ENCODE data around the gene CYB5A.
"Not testable (repeated sequence)": the region's sequence is repeated elsewhere in the genome, so short reads cannot be mapped to it uniquely, and the experiment has no call there.

CYB5A gene

DNA sequence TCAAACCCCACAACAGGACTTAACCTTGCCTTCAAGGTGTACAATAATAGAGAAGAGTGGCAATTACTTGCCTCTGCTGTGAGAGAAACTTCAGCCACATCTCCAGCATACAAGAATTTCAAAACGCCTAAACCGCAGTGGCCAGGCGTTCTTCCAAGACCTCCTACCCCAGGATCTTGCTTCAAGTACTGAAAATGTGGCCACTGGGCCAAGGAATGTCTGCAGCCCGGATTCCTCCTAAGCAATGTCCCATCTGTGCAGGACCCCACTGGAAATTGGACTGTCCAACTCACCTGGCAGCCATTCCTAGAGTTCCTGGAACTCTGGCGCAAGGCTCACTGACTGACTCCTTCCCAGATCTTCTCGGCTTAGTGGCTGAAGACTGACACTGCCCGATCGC lies 2.8 kb upstream of the CYB5A start:
- DNase-seq (ENCODE audit: low read depth): no peak

DNA sequence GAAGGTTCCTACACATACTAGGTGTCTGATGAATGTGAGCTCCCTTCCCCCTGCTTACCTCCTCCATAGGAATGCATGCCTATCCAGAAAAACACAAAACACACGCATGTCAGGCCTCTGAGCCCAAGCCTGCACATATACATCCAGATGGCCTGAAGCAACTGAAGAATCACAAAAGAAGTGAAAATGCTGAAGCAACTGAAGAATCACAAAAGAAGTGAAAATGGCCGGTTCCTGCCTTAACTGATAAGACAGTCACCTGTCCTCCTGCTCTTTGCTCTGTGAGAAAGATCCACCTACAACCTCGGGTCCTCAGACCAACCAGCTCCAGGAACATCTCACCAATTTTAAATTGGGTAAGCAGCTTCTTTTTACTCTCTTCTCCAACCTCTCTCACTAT lies 1.2 kb upstream of the CYB5A start:
- DNase-seq (ENCODE audit: low read depth): not testable (repeated sequence)

DNA sequence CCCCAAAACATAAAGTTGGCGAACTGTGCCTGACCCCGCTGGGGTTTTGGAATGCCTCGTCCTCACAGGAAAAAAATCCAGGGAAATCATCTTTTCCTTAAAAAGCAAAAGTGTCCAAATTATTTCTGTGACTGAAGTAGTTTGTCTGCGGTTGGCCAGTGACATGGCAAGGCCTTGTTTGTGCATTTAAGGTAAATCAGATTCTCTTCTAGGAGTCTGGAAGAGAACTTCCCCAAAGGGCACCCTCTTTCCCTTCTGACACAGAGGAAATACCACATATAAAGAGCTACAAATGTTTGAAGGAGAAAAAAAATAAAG lies 737 bp upstream of the CYB5A start:
- DNase-seq (ENCODE audit: low read depth): no peak

GRCh38 chr18:74291472-74291770 lies 342 bp downstream of the CYB5A start:
- no peak for DNase-seq (ENCODE audit: low read depth)

DNA sequence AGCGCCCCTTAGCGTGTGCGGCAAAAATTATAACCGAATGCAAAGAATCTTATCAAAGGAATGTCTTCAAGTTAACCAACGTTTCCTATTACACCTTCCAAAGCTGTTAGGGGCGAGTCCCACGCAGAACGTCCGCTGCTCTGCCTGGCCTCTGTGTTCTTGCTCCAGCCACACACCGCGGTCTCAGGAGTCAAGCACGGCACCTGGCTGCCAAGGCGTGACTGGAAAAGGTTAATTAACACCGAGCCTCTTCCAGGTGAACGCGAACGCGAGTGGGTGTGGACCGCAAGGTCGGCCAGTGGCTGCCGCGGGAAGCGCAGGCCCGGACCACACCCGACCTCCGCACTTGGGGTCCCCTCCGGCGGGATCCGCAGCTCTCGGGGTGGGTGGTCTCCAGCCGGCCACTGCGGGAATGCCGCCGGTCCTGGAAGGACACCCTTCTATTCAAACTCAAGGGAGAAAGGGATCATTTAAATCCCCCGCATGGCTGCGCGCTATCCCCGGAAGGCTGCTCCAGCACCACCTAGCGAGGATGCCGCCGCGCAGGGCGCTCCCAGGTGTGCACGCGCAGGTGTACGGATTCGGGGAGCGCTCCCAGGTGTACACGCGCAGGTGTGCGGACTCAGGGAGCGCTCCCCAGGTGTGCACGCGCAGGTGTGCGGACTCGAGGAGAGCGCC lies 830 bp downstream of the CYB5A start:
- DNase-seq (ENCODE audit: low read depth): no peak

GRCh38 chr18:74290021-74290420 lies 1.7 kb downstream of the CYB5A start:
- DNase-seq (ENCODE audit: low read depth): no peak

DNA sequence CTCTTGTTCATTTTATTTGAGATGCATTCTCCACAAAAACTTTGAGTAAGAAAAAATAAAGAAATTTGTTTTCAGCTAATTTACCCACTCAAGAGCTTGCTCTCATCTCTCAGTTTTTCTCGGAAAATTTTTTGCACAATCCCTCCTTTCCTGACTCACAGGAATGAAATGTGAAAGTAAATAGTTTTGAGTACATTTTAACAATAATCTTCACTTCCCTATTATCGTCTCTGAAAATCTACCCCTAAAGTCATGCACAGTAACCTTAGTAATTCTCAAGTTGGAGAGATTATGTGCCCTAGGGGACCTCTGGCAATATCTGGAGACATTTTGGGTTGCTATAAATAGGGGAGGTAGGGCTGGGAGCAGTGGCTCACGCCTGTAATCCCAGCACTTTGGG lies 2.6 kb downstream of the CYB5A start:
- no peak for DNase-seq (ENCODE audit: low read depth)

- DNase-seq (ENCODE audit: low read depth): no peak
These were observed 3.0 kb downstream of the CYB5A start for GRCh38 chr18:74288730-74289129.

DNA sequence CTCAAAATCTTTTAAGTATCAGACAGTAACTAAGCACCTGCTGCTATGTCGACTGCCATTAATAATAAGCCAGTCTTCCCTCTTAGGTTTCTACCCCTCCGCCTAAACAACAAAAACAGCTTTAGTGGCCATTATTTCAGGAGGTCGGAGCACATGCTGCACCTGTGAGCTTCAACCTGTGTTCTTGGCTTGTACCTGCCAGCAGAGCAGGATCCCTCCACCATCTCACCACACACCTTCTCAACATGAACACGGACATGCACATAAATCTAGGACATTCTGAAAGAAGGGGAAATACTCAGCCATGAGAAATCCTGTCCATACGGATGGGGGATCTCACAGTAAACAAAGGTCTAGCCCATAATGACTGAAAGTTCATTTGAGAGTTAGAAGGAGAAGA lies 3.7 kb downstream of the CYB5A start:
- no peak for DNase-seq (ENCODE audit: low read depth)

- DNase-seq (ENCODE audit: low read depth): no peak
These were observed 4.9 kb downstream of the CYB5A start for GRCh38 chr18:74286856-74287255.

GRCh38 chr18:74286106-74286855 lies 5.5 kb downstream of the CYB5A start:
- DNase-seq (ENCODE audit: low read depth): no peak

GRCh38 chr18:74285583-74285982 lies 6.2 kb downstream of the CYB5A start:
- not testable (repeated sequence) for DNase-seq (ENCODE audit: low read depth)

DNA sequence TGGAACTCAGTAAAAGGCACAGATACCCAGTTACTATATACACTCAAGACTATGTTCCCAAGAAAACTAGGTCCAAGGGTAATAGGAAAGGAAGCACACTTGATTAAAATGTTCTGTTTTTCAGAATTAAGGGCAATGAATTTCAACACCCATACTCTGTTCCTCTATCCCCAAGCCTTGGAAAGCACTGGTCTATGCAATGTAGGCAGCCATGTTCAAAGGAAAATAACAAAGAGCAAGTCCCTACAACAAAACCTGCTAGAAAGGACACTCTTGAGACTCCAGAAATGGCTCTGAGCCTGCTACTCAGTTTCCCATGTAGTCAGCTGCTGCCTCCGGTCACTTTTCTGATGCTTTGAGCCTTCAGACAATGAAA lies 6.8 kb downstream of the CYB5A start:
- no peak for DNase-seq (ENCODE audit: low read depth)

GRCh38 chr18:74284191-74284979 lies 7.4 kb downstream of the CYB5A start:
- DNase-seq (ENCODE audit: low read depth): no peak

- DNase-seq (ENCODE audit: low read depth): no peak
These were observed 8.1 kb downstream of the CYB5A start for GRCh38 chr18:74283646-74284045.

DNA sequence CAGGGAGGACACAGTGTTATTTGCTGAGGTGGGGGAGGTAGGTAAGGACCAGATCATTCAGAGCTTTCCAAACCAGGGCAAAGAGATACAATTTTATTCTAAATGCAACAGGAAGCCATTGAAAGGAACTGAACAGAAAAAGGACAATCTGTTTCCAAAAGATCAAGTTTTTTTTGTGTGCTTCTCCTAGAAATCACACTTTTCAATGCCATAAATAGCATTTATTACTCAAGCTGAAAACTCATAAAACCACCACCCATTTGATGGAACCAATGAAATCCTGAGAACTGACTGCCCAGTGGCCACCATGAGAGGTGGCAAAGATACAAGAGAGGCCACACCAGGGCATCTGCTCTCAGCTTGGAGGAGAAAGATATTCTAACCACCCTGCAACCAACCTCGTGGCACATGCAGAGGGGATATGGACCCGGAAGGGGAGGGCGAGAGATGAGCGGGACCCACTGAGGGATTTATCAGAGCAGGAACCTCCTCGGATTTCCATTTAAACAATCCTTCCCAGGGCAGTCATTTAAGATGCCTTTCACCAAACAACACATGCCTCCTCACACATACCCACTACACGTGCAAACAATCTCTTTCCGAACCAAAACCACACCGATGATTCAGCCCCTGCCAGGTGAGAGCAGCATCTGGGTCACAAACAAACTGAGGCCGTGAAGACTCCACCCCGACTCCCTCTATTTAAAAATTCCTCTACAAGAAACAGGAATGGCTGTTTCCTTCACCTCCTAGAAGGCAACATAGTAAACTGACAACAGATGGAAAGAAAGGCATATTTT lies 8.8 kb downstream of the CYB5A start:
- DNase-seq (ENCODE audit: low read depth): no peak

- no peak for DNase-seq (ENCODE audit: low read depth)
These were observed 9.6 kb downstream of the CYB5A start for GRCh38 chr18:74281980-74282754.

- no peak for DNase-seq (ENCODE audit: low read depth)
These were observed 10.5 kb downstream of the CYB5A start for GRCh38 chr18:74281011-74281979.

DNA sequence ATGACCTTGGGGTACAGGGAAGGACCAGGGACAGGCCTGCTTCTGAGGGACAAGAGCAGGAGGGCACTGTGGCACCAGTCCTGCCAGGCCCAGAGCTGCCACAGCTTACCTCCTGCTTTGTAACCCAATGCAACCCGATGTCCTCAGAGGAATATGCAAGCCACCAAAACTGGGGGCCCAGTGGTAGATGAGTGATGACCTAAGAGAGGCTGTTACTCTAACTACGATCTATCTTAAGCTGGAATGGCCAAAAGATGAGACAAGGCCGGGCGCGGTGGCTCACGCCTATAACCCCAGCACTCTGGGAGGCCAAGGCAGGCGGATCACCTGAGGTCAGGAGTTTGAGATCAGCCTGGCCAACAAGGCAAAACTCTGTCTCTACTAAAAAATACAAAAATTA lies 12.8 kb downstream of the CYB5A start:
- no peak for DNase-seq (ENCODE audit: low read depth)

- no peak for DNase-seq (ENCODE audit: low read depth)
These were observed 13.7 kb downstream of the CYB5A start for GRCh38 chr18:74278058-74278457.

GRCh38 chr18:74277296-74277695 lies 14.5 kb downstream of the CYB5A start:
- DNase-seq (ENCODE audit: low read depth): no peak

Data from stimulated activated CD8-positive, alpha-beta memory T cell treated with anti-CD3 and anti-CD28 coated beads, Interleukin-7, amount 100 ng/mL, for 24 hours (primary cell).